H9 (cell line): ENCODE data around the gene PRKD2. TPM values are rescaled to one million over a fixed set of nuclear protein-coding genes. Genes with fewer than 3 reads are reported as not detected.
"Not testable (repeated sequence)": the region's sequence is repeated elsewhere in the genome, so short reads cannot be mapped to it uniquely, and the experiment has no call there.

Experiments
- DNase-seq: peaks from one replicate; pipeline ENCODE4 v3.0.0-alpha.2; 2017
- H2AFZ ChIP-seq: one replicate; pipeline ENCODE4 v1.6.1; 2013; ENCODE audit warnings: mild to moderate bottlenecking, low read length, control low read depth, moderate library complexity
- H2AK5ac ChIP-seq: 2 replicates; pipeline ENCODE4 v1.6.1; 2013; ENCODE audit warnings: low read length, control low read depth, mixed read lengths; ENCODE audit not compliant: insufficient read length
- H2BK120ac ChIP-seq: one replicate; pipeline ENCODE4 v1.6.1; 2013; ENCODE audit warnings: low read depth, mild to moderate bottlenecking, low read length, control low read depth, inconsistent platforms; ENCODE audit not compliant: poor library complexity, severe bottlenecking
- H2BK12ac ChIP-seq: 2 replicates; pipeline ENCODE4 v1.6.1; 2013; ENCODE audit warnings: low read length, control low read depth, mixed read lengths, low read depth; ENCODE audit not compliant: insufficient read length
- H2BK15ac ChIP-seq: 2 replicates; pipeline ENCODE4 v1.6.1; 2013; ENCODE audit warnings: low read depth, low read length, control low read depth
- H2BK20ac ChIP-seq: one replicate; pipeline ENCODE4 v1.6.1; 2013; ENCODE audit warnings: low read depth, mild to moderate bottlenecking, low read length, control low read depth, inconsistent platforms; ENCODE audit not compliant: poor library complexity, severe bottlenecking
- H2BK5ac ChIP-seq: 2 replicates; pipeline ENCODE4 v1.6.1; 2013; ENCODE audit warnings: low read length, control low read depth, mixed read lengths; ENCODE audit not compliant: insufficient read length
- H3K14ac ChIP-seq: 2 replicates; pipeline ENCODE4 v1.6.1; 2013; ENCODE audit warnings: low read length, control low read depth; ENCODE audit not compliant: insufficient read depth
- H3K18ac ChIP-seq: 2 replicates; pipeline ENCODE4 v1.6.1; 2013; ENCODE audit warnings: low read depth, mild to moderate bottlenecking, mixed read lengths, low read length, control low read depth; ENCODE audit not compliant: insufficient read length
- H3K23ac ChIP-seq: 2 replicates; pipeline ENCODE4 v1.6.1; 2013; ENCODE audit warnings: low read length, control low read depth, mixed read lengths, low read depth; ENCODE audit not compliant: insufficient read length
- H3K23me2 ChIP-seq: 2 replicates; pipeline ENCODE4 v1.6.1; 2013; ENCODE audit warnings: low read depth, mild to moderate bottlenecking, mixed read lengths, low read length, control low read depth; ENCODE audit not compliant: insufficient read length, poor library complexity, severe bottlenecking
- H3K27ac ChIP-seq: 2 replicates; pipeline ENCODE4 v1.5.1; 2013; ENCODE audit warnings: low read length, control low read depth, mixed read lengths, low read depth; ENCODE audit not compliant: insufficient read length
- H3K27me3 ChIP-seq: 2 replicates; pipeline ENCODE4 v1.6.1; 2013; ENCODE audit warnings: low read length, control low read depth, inconsistent platforms; ENCODE audit not compliant: insufficient read depth
- H3K4ac ChIP-seq: 2 replicates; pipeline ENCODE4 v1.6.1; 2013; ENCODE audit warnings: low read depth, mild to moderate bottlenecking, control low read depth, inconsistent platforms, low read length, moderate library complexity
- H3K4me1 ChIP-seq: 2 replicates; pipeline ENCODE4 v1.6.1; 2013; ENCODE audit warnings: low read length, control low read depth, inconsistent platforms; ENCODE audit not compliant: insufficient read depth
- H3K4me2 ChIP-seq: 2 replicates; pipeline ENCODE4 v1.6.1; 2013; ENCODE audit warnings: low read length, control low read depth, mixed read lengths; ENCODE audit not compliant: insufficient read length, insufficient read depth
- H3K56ac ChIP-seq: 2 replicates; pipeline ENCODE4 v1.6.1; 2013; ENCODE audit warnings: low read depth, mild to moderate bottlenecking, mixed read lengths, low read length, control low read depth; ENCODE audit not compliant: insufficient read length
- H3K79me1 ChIP-seq: 2 replicates; pipeline ENCODE4 v1.6.1; 2013; ENCODE audit warnings: low read depth, mild to moderate bottlenecking, moderate library complexity, low read length, control low read depth, inconsistent platforms; ENCODE audit not compliant: insufficient read depth, poor library complexity, severe bottlenecking
- H3K79me2 ChIP-seq: 2 replicates; pipeline ENCODE4 v1.6.1; 2013; ENCODE audit warnings: low read length, control low read depth, inconsistent platforms; ENCODE audit not compliant: insufficient read depth
- H3K9ac ChIP-seq: 2 replicates; pipeline ENCODE4 v1.6.1; 2013; ENCODE audit warnings: low read length, control low read depth, mixed read lengths; ENCODE audit not compliant: insufficient read length; ENCODE audit errors: extremely low read depth
- H3K9me3 ChIP-seq: one replicate; pipeline ENCODE4 v1.6.1; 2013; ENCODE audit warnings: low read depth, low read length, inconsistent platforms; ENCODE audit not compliant: control insufficient read depth
- H3T11ph ChIP-seq: one replicate; pipeline ENCODE4 v1.6.1; 2013; ENCODE audit warnings: mild to moderate bottlenecking, low read length, control low read depth, inconsistent platforms
- H4K20me1 ChIP-seq: one replicate; pipeline ENCODE4 v1.6.1; 2013; ENCODE audit not compliant: control insufficient read depth, insufficient read length, insufficient read depth
- H4K5ac ChIP-seq: 2 replicates; pipeline ENCODE4 v1.6.1; 2013; ENCODE audit warnings: low read depth, mild to moderate bottlenecking, mixed read lengths, low read length, control low read depth; ENCODE audit not compliant: insufficient read length
- H4K8ac ChIP-seq: replicated peaks from 2 replicates; pipeline ENCODE4 v1.6.1; 2013; ENCODE audit warnings: low read length, control low read depth, mixed read lengths, low read depth; ENCODE audit not compliant: insufficient read length
- H4K91ac ChIP-seq: 2 replicates; pipeline ENCODE4 v1.6.1; 2013; ENCODE audit warnings: low read depth, mild to moderate bottlenecking, moderate library complexity, mixed read lengths, low read length, control low read depth; ENCODE audit not compliant: insufficient read length
- H3K27ac Mint-ChIP-seq, 3 experiments: 2 replicates in 2 of 3; 3 replicates in 1 of 3; pipeline ENCODE4 v1.8.0; 2020 to 2021; ENCODE audit warnings: mixed read lengths in 3 of 3, mild to moderate bottlenecking in 1 of 3, moderate library complexity in 1 of 3
- H3K27me3 Mint-ChIP-seq: 2 replicates; pipeline ENCODE4 v1.8.0; 2021; ENCODE audit warnings: low read depth, mild to moderate bottlenecking, moderate library complexity, mixed read lengths
- H3K36me3 Mint-ChIP-seq, 3 experiments: 2 replicates in 2 of 3; 3 replicates in 1 of 3; pipeline ENCODE4 v1.8.0; 2020 to 2021; ENCODE audit warnings: low read depth in 3 of 3, mixed read lengths in 3 of 3; ENCODE audit not compliant: insufficient read depth in 1 of 3
- H3K4me1 Mint-ChIP-seq, 2 experiments: 2 replicates each; pipeline ENCODE4 v1.8.0; 2020; ENCODE audit warnings: mixed read lengths in 2 of 2
- H3K4me3 Mint-ChIP-seq, 2 experiments: 2 replicates in 1 of 2; 3 replicates in 1 of 2; pipeline ENCODE4 v1.8.0; 2020 to 2021; ENCODE audit warnings: mild to moderate bottlenecking in 2 of 2, mixed read lengths in 2 of 2, moderate library complexity in 1 of 2
- H3K9me3 Mint-ChIP-seq, 2 experiments: 2 replicates in 1 of 2; 3 replicates in 1 of 2; pipeline ENCODE4 v1.8.0; 2020; ENCODE audit warnings: mild to moderate bottlenecking in 2 of 2, mixed read lengths in 2 of 2, moderate library complexity in 1 of 2
- WGBS: extraction: QIAGEN DNeasy Blood & Tissue Kit; methylation state at CpG from one replicate; pipeline ENCODE4 v1.1.7; 2013; ENCODE audit warnings: missing lambda C conversion rate, low lambda C conversion rate, mixed read lengths; ENCODE audit not compliant: insufficient read length; ENCODE audit errors: extremely low coverage; 5-methylcytosine and 5-hydroxymethylcytosine counted together
- total RNA-seq: library from RNA; stranded (reverse); gene quantifications from 2 replicates; pipeline ENCODE4 v1.2.1, GENCODE V29; 2021
- TF ChIP-seq, protein P1 (sequence below): fragments of 200-600 bp; sonication (generic); conservative IDR thresholded peaks from 3 replicates; pipeline ENCODE4 v1.8.0; 2021; ENCODE audit warnings: antibody characterized with exemption, mild to moderate bottlenecking

Gene PRKD2
- total RNA-seq, 1 experiment from 2014 or later: 60.7 TPM

DNA sequence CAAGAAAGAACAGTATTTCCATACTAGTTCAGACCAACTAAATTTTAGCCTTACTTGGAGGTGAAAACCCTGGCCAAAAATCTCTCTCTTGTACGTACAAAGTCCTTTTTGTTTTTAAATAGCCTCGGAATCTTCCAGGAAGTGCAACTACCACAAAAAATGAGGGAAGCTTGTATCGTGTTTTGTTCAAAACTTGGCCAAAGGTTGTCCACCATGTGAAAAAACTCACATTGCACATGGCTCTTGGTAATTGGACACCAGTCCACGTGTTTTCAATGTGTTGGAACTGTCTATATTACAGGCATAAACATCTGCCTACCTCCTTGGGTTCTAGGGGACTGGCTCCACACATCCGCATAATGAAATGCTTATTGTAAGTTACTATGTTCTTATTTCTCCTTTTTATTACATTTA, 44.5 kb upstream of the PRKD2 start:
- Histone ChIP-seq H3K4me2 (no peak overlapping the region), H3T11ph (no peak overlapping the region), H3K4me1 (no peaks in the 10 kb centered on the region), H2BK5ac (no peak overlapping the region), H2BK120ac (no peak overlapping the region), H3K14ac (no peak overlapping the region), H3K23ac (no peak overlapping the region), H3K9ac (no peak overlapping the region), H3K9me3 (no peaks in the 10 kb centered on the region), H2AK5ac (no peak overlapping the region), H4K91ac (no peak overlapping the region), H4K20me1 (no peaks in the 10 kb centered on the region), H4K8ac (no peak overlapping the region), H3K4ac (no peak overlapping the region), H2BK20ac (no peak overlapping the region), H2AFZ (no peak overlapping the region), H3K18ac (no peak overlapping the region), H3K79me2 (no peaks in the 10 kb centered on the region), H2BK15ac (no peak overlapping the region), H4K5ac (no peak overlapping the region), H3K23me2 (no peaks in the 10 kb centered on the region), H3K79me1 (no peaks in the 10 kb centered on the region), H2BK12ac (no peak overlapping the region), H3K56ac (no peak overlapping the region), H3K27me3 (no peaks in the 10 kb centered on the region), H3K27ac (no peak overlapping the region)
- DNase-seq: no peak
- no CpG with 5 or more reads among the region's 5 CpGs for WGBS
- TF ChIP-seq, protein P1, sequence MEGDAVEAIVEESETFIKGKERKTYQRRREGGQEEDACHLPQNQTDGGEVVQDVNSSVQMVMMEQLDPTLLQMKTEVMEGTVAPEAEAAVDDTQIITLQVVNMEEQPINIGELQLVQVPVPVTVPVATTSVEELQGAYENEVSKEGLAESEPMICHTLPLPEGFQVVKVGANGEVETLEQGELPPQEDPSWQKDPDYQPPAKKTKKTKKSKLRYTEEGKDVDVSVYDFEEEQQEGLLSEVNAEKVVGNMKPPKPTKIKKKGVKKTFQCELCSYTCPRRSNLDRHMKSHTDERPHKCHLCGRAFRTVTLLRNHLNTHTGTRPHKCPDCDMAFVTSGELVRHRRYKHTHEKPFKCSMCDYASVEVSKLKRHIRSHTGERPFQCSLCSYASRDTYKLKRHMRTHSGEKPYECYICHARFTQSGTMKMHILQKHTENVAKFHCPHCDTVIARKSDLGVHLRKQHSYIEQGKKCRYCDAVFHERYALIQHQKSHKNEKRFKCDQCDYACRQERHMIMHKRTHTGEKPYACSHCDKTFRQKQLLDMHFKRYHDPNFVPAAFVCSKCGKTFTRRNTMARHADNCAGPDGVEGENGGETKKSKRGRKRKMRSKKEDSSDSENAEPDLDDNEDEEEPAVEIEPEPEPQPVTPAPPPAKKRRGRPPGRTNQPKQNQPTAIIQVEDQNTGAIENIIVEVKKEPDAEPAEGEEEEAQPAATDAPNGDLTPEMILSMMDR: no peak
- Mint-ChIP-seq H3K4me3 (no peak overlapping the region), H3K27me3 (no peaks in the 10 kb centered on the region; the same call in 1 of the 2 replicates), H3K36me3 (peaks cover 0 to 18% (median 6%) of the 10 kb centered on the region in 3 experiments; a peak in 5 of 7 replicates), H3K4me1 (peaks cover 4 to 11% of the 10 kb centered on the region in 2 experiments; a peak in 3 of 4 replicates), H3K9me3 (no peaks in the 10 kb centered on the region), H3K27ac (no peak overlapping the region)

- H3K27me3 Mint-ChIP-seq, H3K9me3 Mint-ChIP-seq, H2BK5ac ChIP-seq, H4K8ac ChIP-seq, H4K20me1 ChIP-seq, H3K9me3 ChIP-seq, DNase-seq, H3K27ac ChIP-seq, H2BK15ac ChIP-seq, H3K23me2 ChIP-seq, H2AFZ ChIP-seq, H3K9ac ChIP-seq, H3T11ph ChIP-seq, H3K4me1 ChIP-seq, H3K56ac ChIP-seq, H3K18ac ChIP-seq, H3K14ac ChIP-seq, H2BK120ac ChIP-seq, H3K27me3 ChIP-seq, H3K4ac ChIP-seq, H2AK5ac ChIP-seq, H2BK12ac ChIP-seq, H3K4me2 ChIP-seq, H2BK20ac ChIP-seq, H3K4me3 Mint-ChIP-seq, H3K79me1 ChIP-seq, H4K5ac ChIP-seq, H3K79me2 ChIP-seq, H3K27ac Mint-ChIP-seq, H3K23ac ChIP-seq, H4K91ac ChIP-seq: not testable (repeated sequence)
- Mint-ChIP-seq H3K36me3 (peaks cover 0 to 20% (median 9%) of the 10 kb centered on the region in 3 experiments; a peak in 5 of 7 replicates), H3K4me1 (peaks cover 4 to 11% of the 10 kb centered on the region in 2 experiments; a peak in 3 of 4 replicates)
- no CpG with 5 or more reads among the region's 4 CpGs for WGBS
These were observed 44.0 kb upstream of the PRKD2 start for GRCh38 chr19:46760897-46761296.
